Measurements from ENCODE around the gene IL36B. TPM values are rescaled to one million over a fixed set of nuclear protein-coding genes. Genes with fewer than 3 reads are reported as not detected.

Gene IL36B
- total RNA-seq, 1 experiment from 2014 or later, result not detected

DNA sequence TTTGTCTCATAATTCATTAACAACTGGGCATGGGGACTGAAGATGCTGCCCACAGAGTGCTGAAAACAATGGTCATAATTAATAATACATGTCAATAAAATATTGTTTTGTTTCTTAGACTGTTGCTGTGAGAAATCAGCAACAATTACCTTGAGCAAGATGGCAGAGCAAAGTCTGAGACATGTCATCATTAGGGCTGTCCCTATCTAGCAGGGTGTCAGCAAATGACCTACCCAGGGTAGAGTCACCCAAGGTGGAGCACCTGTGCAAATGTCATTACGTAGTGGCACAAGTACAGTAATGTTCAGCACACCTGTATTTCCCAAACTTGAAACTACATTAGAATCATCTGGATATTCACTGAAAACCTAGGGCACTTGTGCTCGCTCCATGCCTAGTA is 58.0 kb downstream of the IL36B start:
- Histone ChIP-seq H3K4me3 (ENCODE audit: insufficient read depth, low read depth, low read length) (no peak overlapping the region), H3K27me3 (ENCODE audit: control insufficient read depth, insufficient read depth, low read length) (no peaks in the 10 kb centered on the region; the same call in 1 of the 2 replicates), H3K36me3 (replicated peaks; ENCODE audit: control insufficient read depth, insufficient read depth, low read length) (no peaks in the 10 kb centered on the region)
- DNase-seq, result no peak

DNA sequence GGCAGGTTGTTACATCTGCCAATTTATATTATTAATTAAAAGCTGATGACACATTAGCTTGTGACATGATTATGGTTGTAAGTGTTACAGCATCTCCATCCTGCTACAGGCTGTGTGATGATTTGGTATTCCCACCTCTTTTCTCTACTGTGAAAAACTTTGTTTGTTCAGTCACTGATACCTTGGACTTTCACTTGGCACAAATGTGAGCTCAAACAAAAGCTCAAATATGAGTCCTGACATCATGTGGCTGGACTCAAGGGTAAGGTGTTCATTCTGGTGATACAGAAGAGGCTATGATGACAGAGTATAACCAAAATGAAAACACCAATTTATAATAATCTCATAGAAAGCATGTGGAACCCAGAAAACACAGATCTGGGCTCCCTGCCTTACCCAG is 58.8 kb downstream of the IL36B start:
- no peaks in the 10 kb centered on the region; the same call in 1 of the 2 replicates for H3K27me3 ChIP-seq (ENCODE audit: control insufficient read depth, insufficient read depth, low read length)
- no peaks in the 10 kb centered on the region for H3K36me3 ChIP-seq (replicated peaks; ENCODE audit: control insufficient read depth, insufficient read depth, low read length)
- no peak for DNase-seq
- H3K4me3 ChIP-seq (ENCODE audit: insufficient read depth, low read depth, low read length), result no peak overlapping the region

- H3K4me3 ChIP-seq (ENCODE audit: insufficient read depth, low read depth, low read length), result no peak overlapping the region
- no peaks in the 10 kb centered on the region; the same call in 1 of the 2 replicates for H3K27me3 ChIP-seq (ENCODE audit: control insufficient read depth, insufficient read depth, low read length)
- no peaks in the 10 kb centered on the region for H3K36me3 ChIP-seq (replicated peaks; ENCODE audit: control insufficient read depth, insufficient read depth, low read length)
- DNase-seq, result no peak
These were observed 63.1 kb downstream of the IL36B start for GRCh38 chr2:112989611-112990010.

GRCh38 chr2:112985090-112985489 is 67.6 kb downstream of the IL36B start:
- H3K27me3 ChIP-seq (ENCODE audit: control insufficient read depth, insufficient read depth, low read length), result no peaks in the 10 kb centered on the region
- no peaks in the 10 kb centered on the region for H3K36me3 ChIP-seq (replicated peaks; ENCODE audit: control insufficient read depth, insufficient read depth, low read length)
- no peak for DNase-seq
- no peak overlapping the region for H3K4me3 ChIP-seq (ENCODE audit: insufficient read depth, low read depth, low read length)

- Histone ChIP-seq H3K27me3 (ENCODE audit: control insufficient read depth, insufficient read depth, low read length) (no peaks in the 10 kb centered on the region; the same call in 1 of the 2 replicates), H3K36me3 (replicated peaks; ENCODE audit: control insufficient read depth, insufficient read depth, low read length) (no peaks in the 10 kb centered on the region), H3K4me3 (ENCODE audit: insufficient read depth, low read depth, low read length) (no peak overlapping the region)
- DNase-seq, result no peak
These were observed 72.1 kb downstream of the IL36B start for GRCh38 chr2:112980537-112980936.

DNA sequence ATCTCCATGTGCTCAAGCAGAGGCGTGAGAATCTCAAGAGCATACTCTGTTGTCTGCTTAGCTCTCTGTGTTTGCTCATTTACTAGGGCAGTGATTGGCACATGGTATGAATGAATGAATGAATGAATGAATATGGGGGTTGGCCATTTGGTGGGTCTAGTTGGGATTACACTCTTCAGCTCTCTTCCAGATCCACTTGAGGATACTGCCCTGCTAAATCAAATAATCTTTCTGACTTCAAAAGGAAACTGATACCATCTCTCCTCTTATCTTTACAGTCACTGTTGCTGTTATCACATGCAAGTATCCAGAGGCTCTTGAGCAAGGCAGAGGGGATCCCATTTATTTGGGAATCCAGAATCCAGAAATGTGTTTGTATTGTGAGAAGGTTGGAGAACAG is 72.9 kb downstream of the IL36B start:
- no peak for DNase-seq
- H3K4me3 ChIP-seq (ENCODE audit: insufficient read depth, low read depth, low read length), result no peak overlapping the region
- no peaks in the 10 kb centered on the region; the same call in 1 of the 2 replicates for H3K27me3 ChIP-seq (ENCODE audit: control insufficient read depth, insufficient read depth, low read length)
- no peaks in the 10 kb centered on the region for H3K36me3 ChIP-seq (replicated peaks; ENCODE audit: control insufficient read depth, insufficient read depth, low read length)

DNA sequence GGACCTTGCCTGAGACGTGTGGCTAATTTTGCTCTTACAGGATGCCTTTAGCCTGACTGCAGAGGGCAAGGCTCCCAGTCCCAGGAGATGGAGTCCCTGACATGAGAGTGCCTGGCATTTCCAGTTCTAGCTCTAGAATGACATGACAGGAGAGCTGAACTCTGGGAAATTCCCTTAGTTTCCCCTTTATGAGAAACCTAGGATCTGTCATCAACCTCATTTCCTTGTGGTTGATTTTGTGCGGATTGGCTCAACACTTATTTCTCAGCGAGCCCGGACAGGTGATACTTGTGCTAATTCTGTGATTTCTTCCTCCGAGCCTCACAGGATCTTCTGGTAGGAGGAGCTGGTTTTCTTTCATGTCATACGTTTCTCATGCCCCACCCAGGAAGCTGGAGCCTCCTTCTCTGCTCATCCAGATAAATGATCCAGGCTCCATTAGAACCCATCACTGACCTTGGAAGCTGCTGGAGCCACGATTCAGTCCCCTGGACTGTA is 75.1 kb downstream of the IL36B start, which contains the start of gene IL36G:
Gene IL36G (plus strand): TSS at position 448 of the 498 bp plus-strand sequence. CDS start 633 bp downstream, outside the sequence.
- Histone ChIP-seq H3K36me3 (replicated peaks; ENCODE audit: control insufficient read depth, insufficient read depth, low read length) (no peaks in the 10 kb centered on the region), H3K27me3 (ENCODE audit: control insufficient read depth, insufficient read depth, low read length) (no peaks in the 10 kb centered on the region; the same call in 1 of the 2 replicates), H3K4me3 (ENCODE audit: insufficient read depth, low read depth, low read length) (no peak within 1 kb of the TSS)
- DNase-seq, result no peak

Other genes with a start within 250 kb of the IL36B start
- not detected in 2 replicates for gene IL1B, start 216.1 kb downstream of the IL36B start, total RNA-seq (2014; rRNA removed; shearing (Covaris generic))
- 0.62 and 1.00 TPM in 2 replicates for gene IL37, start 141.7 kb downstream of the IL36B start, total RNA-seq (2014; rRNA removed; shearing (Covaris generic))
- 0.37 TPM in 1 of 2 replicates, not detected in the other for gene IL36G, start 74.9 kb downstream of the IL36B start, total RNA-seq (2014; rRNA removed; shearing (Covaris generic))
- gene IL36A, start 47.4 kb downstream of the IL36B start, total RNA-seq (2014; rRNA removed; shearing (Covaris generic)), result not detected in 2 replicates
- not detected in 2 replicates for gene IL36RN, start 6.3 kb upstream of the IL36B start, total RNA-seq (2014; rRNA removed; shearing (Covaris generic))
- not detected in 2 replicates for gene IL1F10, start 15.1 kb upstream of the IL36B start, total RNA-seq (2014; rRNA removed; shearing (Covaris generic))
- gene IL1RN, start 74.7 kb upstream of the IL36B start, total RNA-seq (2014; rRNA removed; shearing (Covaris generic)), result not detected in 2 replicates
- gene PSD4, start 121.1 kb upstream of the IL36B start, total RNA-seq (2014; rRNA removed; shearing (Covaris generic)), result 1.5 and 1.9 TPM in 2 replicates
- gene PAX8, start 226.1 kb upstream of the IL36B start, total RNA-seq (2014; rRNA removed; shearing (Covaris generic)), result not detected in 2 replicates

All from H7 (cell line).